SU-DHL-6 (cell line): ENCODE measurements around the gene CNTN6.

ENCODE experiments used
- EZH2phosphoT487 ChIP-seq: fragments of 200-600 bp; sonication (generic), shearing (Covaris generic); conservative IDR thresholded peaks from 2 replicates; pipeline ENCODE4 v1.6.1; 2018; ENCODE audit warnings: mild to moderate bottlenecking, antibody characterized with exemption, low read length, moderate library complexity, mixed read lengths
- TF ChIP-seq, protein P1 (sequence below): fragments of 200-600 bp; sonication (generic); IDR thresholded peaks from one replicate; pipeline ENCODE4 v1.5.1; 2017; ENCODE audit warnings: antibody characterized with exemption, mild to moderate bottlenecking, low read length, moderate library complexity; ENCODE audit not compliant: insufficient read depth, poor library complexity, severe bottlenecking

DNA sequence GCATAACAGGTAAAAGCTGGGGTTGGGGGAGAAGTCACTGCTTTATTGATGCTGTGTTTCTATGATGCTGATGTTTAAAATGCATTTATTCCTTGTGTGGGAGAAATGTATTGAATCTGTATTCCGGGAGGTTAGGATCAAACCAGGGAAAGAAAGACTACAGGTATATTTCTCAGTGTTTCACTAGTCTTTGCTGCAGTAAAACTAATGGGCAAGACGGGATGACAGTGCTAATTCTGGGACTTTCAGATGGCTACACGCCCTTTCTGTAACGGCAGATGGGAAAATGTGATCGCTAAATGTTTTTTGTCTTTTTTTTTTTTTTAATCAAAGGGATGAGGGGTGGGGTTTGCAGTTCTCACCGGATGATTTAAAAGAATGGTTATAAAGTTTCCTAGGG lies 393 bp downstream of the CNTN6 start:
- TF ChIP-seq, protein P1, sequence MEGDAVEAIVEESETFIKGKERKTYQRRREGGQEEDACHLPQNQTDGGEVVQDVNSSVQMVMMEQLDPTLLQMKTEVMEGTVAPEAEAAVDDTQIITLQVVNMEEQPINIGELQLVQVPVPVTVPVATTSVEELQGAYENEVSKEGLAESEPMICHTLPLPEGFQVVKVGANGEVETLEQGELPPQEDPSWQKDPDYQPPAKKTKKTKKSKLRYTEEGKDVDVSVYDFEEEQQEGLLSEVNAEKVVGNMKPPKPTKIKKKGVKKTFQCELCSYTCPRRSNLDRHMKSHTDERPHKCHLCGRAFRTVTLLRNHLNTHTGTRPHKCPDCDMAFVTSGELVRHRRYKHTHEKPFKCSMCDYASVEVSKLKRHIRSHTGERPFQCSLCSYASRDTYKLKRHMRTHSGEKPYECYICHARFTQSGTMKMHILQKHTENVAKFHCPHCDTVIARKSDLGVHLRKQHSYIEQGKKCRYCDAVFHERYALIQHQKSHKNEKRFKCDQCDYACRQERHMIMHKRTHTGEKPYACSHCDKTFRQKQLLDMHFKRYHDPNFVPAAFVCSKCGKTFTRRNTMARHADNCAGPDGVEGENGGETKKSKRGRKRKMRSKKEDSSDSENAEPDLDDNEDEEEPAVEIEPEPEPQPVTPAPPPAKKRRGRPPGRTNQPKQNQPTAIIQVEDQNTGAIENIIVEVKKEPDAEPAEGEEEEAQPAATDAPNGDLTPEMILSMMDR, result no peak
- TF ChIP-seq EZH2phosphoT487, result no peak
